ENCODE results near the gene WWOX. TPM values are rescaled to one million over a fixed set of nuclear protein-coding genes. Genes with fewer than 3 reads are reported as not detected.

The WWOX gene
- total RNA-seq, 2 donors from 2014 or later = 23.0 to 31.7 TPM

DNA sequence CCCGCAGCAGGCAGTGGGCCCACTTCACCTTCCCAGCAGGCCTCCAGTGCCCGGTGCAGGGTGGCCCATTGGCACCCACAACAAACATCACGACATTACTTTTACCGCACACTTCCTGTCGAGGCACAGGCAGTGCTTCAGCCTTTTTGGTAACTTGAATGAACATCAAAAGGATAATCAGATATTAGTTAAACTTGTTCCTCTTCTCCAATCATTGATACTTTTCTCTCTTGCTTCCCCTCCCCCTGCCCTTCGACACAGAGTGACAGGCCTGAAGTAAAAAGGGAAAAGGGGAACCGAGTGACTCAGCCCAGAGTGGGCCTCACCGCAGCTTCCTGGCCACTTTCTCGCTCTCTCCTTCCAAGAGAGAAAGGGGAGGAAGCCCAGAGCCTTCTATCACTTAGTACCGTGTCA is 994.1 kb downstream of the WWOX start:
- DNase-seq (ENCODE audit: low spot score) = peak; percentile 68

GRCh38 chr16:79096246-79096645 is 996.8 kb downstream of the WWOX start:
- Mint-ChIP-seq H3K9me3 (no peaks in the 10 kb centered on the region), H3K4me1 (ENCODE audit: low read depth in 2 of 2) (peaks cover 23 to 26% of the 10 kb centered on the region in 2 donors), H3K36me3 (no peaks in the 10 kb centered on the region), H3K27ac (no peak overlapping the region), H3K27me3 (peaks cover 4 to 7% of the 10 kb centered on the region in 2 donors), H3K4me3 (no peak overlapping the region)
- ATAC-seq = no peak
- no peak for DNase-seq (ENCODE audit: low spot score)

More for the DNA sequence above, 994.1 kb downstream of the WWOX start:
- Mint-ChIP-seq H3K27ac (peak overlapping the region; percentile 27 to 33), H3K4me1 (ENCODE audit: low read depth in 2 of 2) (peaks cover 48 to 49% of the 10 kb centered on the region in 2 donors), H3K27me3 (peaks cover 7 to 8% of the 10 kb centered on the region in 2 donors), H3K4me3 (peak overlapping the region; percentile 68), H3K9me3 (no peaks in the 10 kb centered on the region), H3K36me3 (no peaks in the 10 kb centered on the region)
- ATAC-seq = peak; percentile 73 to 75

DNA sequence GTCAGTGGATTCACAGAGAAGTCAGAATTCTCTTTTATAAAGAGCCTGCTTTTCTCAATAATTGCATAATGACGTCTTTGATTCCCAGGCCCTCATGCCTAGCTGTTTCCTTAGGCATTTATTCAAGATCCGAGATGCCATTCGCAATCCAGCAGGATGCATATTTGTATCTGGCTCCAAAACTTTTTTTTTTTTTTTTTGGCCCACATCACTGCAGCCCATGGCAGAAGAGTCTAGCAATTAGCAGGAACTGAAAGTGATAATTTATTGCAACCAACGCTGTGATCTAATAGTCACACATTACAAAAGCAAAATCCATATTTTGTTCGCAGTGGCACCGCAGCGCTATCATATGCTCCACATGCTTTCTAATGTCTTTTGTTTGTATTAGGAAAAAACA is 997.7 kb downstream of the WWOX start:
- Mint-ChIP-seq H3K27me3 (peaks cover 4 to 7% of the 10 kb centered on the region in 2 donors), H3K27ac (no peak overlapping the region), H3K4me3 (no peak overlapping the region), H3K36me3 (no peaks in the 10 kb centered on the region), H3K9me3 (no peaks in the 10 kb centered on the region), H3K4me1 (ENCODE audit: low read depth in 2 of 2) (peaks cover 20% of the 10 kb centered on the region in 2 donors)
- ATAC-seq (no peak), DNase-seq (ENCODE audit: low spot score) (no peak)

DNA sequence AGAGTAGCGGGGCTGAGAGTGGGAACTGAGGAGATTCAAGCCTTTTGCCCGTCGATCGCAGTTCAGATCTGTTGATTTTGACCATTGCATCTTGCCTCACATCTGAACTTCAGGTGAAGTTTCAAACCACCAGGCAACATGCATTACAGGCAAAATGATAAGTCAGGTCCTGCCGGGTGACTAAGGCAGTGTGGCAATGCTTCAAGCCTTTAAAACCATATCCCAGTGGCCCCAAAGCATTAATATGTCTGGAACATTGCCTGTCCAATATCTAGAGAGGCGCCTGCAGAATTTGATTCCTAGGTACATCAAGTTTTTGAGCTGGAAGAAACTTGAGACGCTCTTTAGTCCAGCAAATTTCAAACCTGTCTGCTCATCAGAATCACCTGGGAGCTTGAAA is 998.3 kb downstream of the WWOX start:
- Mint-ChIP-seq H3K36me3 (no peaks in the 10 kb centered on the region), H3K27ac (no peak overlapping the region), H3K4me3 (no peak overlapping the region), H3K4me1 (ENCODE audit: low read depth in 2 of 2) (peaks cover 17 to 19% of the 10 kb centered on the region in 2 donors), H3K27me3 (peaks cover 4 to 7% of the 10 kb centered on the region in 2 donors), H3K9me3 (no peaks in the 10 kb centered on the region)
- DNase-seq (ENCODE audit: low spot score) (no peak), ATAC-seq (no peak)

- H3K4me1 Mint-ChIP-seq (ENCODE audit: low read depth in 2 of 2) = peaks cover 9% of the 10 kb centered on the region in 2 donors
- H3K9me3 Mint-ChIP-seq = no peaks in the 10 kb centered on the region
- no peaks in the 10 kb centered on the region for H3K36me3 Mint-ChIP-seq
- no peak overlapping the region for H3K27ac Mint-ChIP-seq
- H3K27me3 Mint-ChIP-seq = peaks cover 4 to 7% of the 10 kb centered on the region in 2 donors
- no peak overlapping the region for H3K4me3 Mint-ChIP-seq
- DNase-seq (ENCODE audit: low spot score) (no peak), ATAC-seq (no peak)
Measured at GRCh38 chr16:79098907-79099306, 999.5 kb downstream of the WWOX start.

- no peaks in the 10 kb centered on the region for H3K36me3 Mint-ChIP-seq
- no peak overlapping the region for H3K4me3 Mint-ChIP-seq
- ATAC-seq (no peak), DNase-seq (ENCODE audit: low spot score) (no peak)
- no peak overlapping the region for H3K27ac Mint-ChIP-seq
- H3K9me3 Mint-ChIP-seq = no peaks in the 10 kb centered on the region
- peaks cover 2 to 7% of the 10 kb centered on the region in 2 donors for H3K27me3 Mint-ChIP-seq
- peaks cover 6 to 7% of the 10 kb centered on the region in 2 donors for H3K4me1 Mint-ChIP-seq (ENCODE audit: low read depth in 2 of 2)
Measured at GRCh38 chr16:79099716-79100115, 1000.3 kb downstream of the WWOX start.

DNA sequence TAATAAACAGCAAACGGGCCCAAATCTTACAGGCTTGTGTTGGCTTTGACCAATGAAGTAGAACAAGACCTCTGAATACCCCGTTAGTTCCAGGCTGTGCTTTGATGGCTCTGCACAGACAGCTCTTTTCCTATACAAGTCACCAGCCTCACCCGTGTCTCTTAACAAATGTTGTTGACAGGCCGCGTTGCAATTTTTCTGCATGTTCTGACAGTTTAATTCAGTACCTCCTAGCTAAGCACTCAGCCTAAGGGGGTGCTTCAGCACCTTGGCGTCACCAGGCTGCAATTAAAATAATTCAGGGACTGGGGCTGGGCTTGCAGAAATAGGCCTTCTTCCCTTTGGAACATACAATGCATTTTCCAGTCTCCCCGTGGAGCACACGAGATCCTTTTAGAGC is 1001.0 kb downstream of the WWOX start:
- H3K9me3 Mint-ChIP-seq = no peaks in the 10 kb centered on the region
- H3K27ac Mint-ChIP-seq = no peak overlapping the region
- ATAC-seq = no peak
- DNase-seq (ENCODE audit: low spot score) = no peak
- no peak overlapping the region for H3K4me3 Mint-ChIP-seq
- peaks cover 2 to 7% of the 10 kb centered on the region in 2 donors for H3K27me3 Mint-ChIP-seq
- peaks cover 5 to 7% of the 10 kb centered on the region in 2 donors for H3K4me1 Mint-ChIP-seq (ENCODE audit: low read depth in 2 of 2)
- H3K36me3 Mint-ChIP-seq = no peaks in the 10 kb centered on the region

GRCh38 chr16:79101491-79101890 is 1002.0 kb downstream of the WWOX start:
- DNase-seq (ENCODE audit: low spot score) (no peak), ATAC-seq (no peak)
- Mint-ChIP-seq H3K4me3 (no peak overlapping the region), H3K27ac (no peak overlapping the region), H3K4me1 (ENCODE audit: low read depth in 2 of 2) (peaks cover 1 to 2% of the 10 kb centered on the region in 2 donors), H3K36me3 (no peaks in the 10 kb centered on the region), H3K27me3 (peaks cover 2% of the 10 kb centered on the region in 2 donors), H3K9me3 (no peaks in the 10 kb centered on the region)

- no peaks in the 10 kb centered on the region for H3K9me3 Mint-ChIP-seq
- H3K4me1 Mint-ChIP-seq (ENCODE audit: low read depth in 2 of 2) = no peaks in the 10 kb centered on the region
- no peak overlapping the region for H3K27ac Mint-ChIP-seq
- H3K4me3 Mint-ChIP-seq = no peak overlapping the region
- no peak for DNase-seq (ENCODE audit: low spot score)
- H3K27me3 Mint-ChIP-seq = peaks cover 0 to 2% of the 10 kb centered on the region in 2 donors
- H3K36me3 Mint-ChIP-seq = no peaks in the 10 kb centered on the region
- no peak for ATAC-seq
Measured at GRCh38 chr16:79104567-79104966, 1005.1 kb downstream of the WWOX start.

DNA sequence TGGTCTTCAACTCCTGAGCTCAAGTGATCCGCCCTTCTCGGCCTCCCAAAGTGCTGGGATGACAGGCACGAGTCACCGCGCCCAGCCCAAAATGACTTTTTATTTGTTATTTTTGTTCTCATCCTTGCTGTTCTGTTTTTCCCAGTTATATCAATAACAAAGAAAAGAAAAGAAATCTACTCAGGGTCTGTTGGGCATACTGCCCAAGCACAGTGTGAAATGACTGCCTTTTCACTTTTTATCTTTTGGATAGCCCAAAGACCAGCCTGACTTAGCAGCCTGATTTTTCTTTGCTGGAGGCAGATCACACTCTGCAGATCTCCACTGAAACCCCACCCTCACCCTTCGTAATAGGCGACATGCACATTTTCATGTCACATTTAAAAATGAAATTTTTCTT is 1007.8 kb downstream of the WWOX start:
- H3K4me1 Mint-ChIP-seq (ENCODE audit: low read depth in 2 of 2) = peaks cover 0 to 3% of the 10 kb centered on the region in 2 donors
- no peak overlapping the region for H3K27ac Mint-ChIP-seq
- peaks cover 0 to 2% of the 10 kb centered on the region in 2 donors for H3K27me3 Mint-ChIP-seq
- ATAC-seq (no peak), DNase-seq (ENCODE audit: low spot score) (no peak)
- no peaks in the 10 kb centered on the region for H3K9me3 Mint-ChIP-seq
- H3K36me3 Mint-ChIP-seq = no peaks in the 10 kb centered on the region
- H3K4me3 Mint-ChIP-seq = no peak overlapping the region

DNA sequence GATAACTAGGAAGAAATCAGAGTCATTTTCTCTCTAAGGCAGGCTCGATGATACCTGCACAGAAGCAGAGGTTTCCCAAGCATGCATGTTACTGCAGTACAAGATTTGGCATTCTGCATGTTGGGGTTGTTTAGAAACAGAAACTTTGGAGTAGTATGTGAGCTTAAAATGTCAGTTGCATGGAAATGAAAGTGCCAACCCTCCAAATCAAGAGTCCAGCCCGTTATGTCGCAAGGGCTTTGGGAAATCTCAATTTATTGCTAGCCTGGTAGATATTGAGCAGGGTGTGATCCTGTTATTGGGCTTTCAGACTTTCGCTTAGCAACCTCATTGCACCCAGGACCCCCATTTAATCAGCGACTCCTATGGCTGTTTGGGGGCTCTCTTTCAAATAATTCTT is 1010.3 kb downstream of the WWOX start:
- ATAC-seq (no peak), DNase-seq (ENCODE audit: low spot score) (no peak)
- no peaks in the 10 kb centered on the region for H3K36me3 Mint-ChIP-seq
- H3K27ac Mint-ChIP-seq = no peak overlapping the region
- peaks cover 0 to 2% of the 10 kb centered on the region in 2 donors for H3K27me3 Mint-ChIP-seq
- H3K4me3 Mint-ChIP-seq = no peak overlapping the region
- H3K4me1 Mint-ChIP-seq (ENCODE audit: low read depth in 2 of 2) = peaks cover 0 to 10% of the 10 kb centered on the region in 2 donors
- H3K9me3 Mint-ChIP-seq = no peaks in the 10 kb centered on the region

GRCh38 chr16:79110242-79110641 is 1010.8 kb downstream of the WWOX start:
- H3K27me3 Mint-ChIP-seq = peaks cover 0 to 2% of the 10 kb centered on the region in 2 donors
- no peak for DNase-seq (ENCODE audit: low spot score)
- no peaks in the 10 kb centered on the region for H3K36me3 Mint-ChIP-seq
- no peak overlapping the region for H3K4me3 Mint-ChIP-seq
- H3K9me3 Mint-ChIP-seq = no peaks in the 10 kb centered on the region
- no peak overlapping the region for H3K27ac Mint-ChIP-seq
- ATAC-seq = no peak
- peaks cover 0 to 10% of the 10 kb centered on the region in 2 donors for H3K4me1 Mint-ChIP-seq (ENCODE audit: low read depth in 2 of 2)

DNA sequence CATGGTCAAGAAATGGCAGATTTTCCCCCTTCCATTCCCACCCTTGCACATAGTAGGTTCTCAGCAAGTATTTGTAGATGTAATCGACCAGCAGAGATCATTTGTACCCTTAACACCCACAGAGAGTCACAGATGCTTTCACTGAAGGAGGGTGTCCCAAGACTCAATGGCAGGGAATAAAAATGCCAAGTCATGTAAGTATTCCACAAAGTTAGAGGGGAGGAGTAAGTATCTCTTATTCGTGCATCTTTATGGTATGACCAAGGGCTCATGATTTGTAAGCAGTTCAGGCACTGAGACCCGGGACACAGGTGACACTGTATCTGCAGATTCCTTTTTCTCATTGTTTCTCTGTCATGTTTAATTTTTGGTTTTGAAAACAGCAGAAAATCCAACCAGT is 1011.5 kb downstream of the WWOX start:
- ATAC-seq = no peak
- no peak for DNase-seq (ENCODE audit: low spot score)
- Mint-ChIP-seq H3K9me3 (no peaks in the 10 kb centered on the region), H3K27ac (no peak overlapping the region), H3K27me3 (peaks cover 0 to 2% of the 10 kb centered on the region in 2 donors), H3K4me1 (ENCODE audit: low read depth in 2 of 2) (peaks cover 0 to 10% of the 10 kb centered on the region in 2 donors), H3K4me3 (no peak overlapping the region), H3K36me3 (no peaks in the 10 kb centered on the region)

DNA sequence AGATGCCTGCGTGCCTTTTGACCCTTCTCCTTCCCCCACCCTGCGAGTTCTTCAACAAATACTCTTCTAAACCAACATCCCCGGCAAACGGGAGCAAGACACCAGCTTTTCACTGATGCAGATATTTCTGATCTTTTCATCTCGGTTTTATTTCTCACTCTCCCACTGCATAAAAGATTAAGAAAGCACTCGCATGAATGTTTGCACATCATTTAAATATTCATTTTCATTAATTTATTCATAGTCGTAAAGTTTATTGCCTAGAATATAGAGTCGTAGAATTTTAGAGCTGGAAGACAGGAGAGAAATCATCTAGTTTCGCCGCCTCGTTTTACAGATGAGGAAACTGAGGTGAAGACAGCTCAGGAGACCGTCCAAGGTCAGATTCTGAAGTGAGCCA is 1013.0 kb downstream of the WWOX start:
- ATAC-seq (no peak), DNase-seq (ENCODE audit: low spot score) (no peak)
- Mint-ChIP-seq H3K27me3 (peaks cover 0 to 2% of the 10 kb centered on the region in 2 donors), H3K9me3 (no peaks in the 10 kb centered on the region), H3K4me1 (ENCODE audit: low read depth in 2 of 2) (peaks cover 0 to 10% of the 10 kb centered on the region in 2 donors), H3K27ac (no peak overlapping the region), H3K4me3 (no peak overlapping the region), H3K36me3 (no peaks in the 10 kb centered on the region)

- Mint-ChIP-seq H3K9me3 (no peaks in the 10 kb centered on the region), H3K4me1 (ENCODE audit: low read depth in 2 of 2) (peaks cover 0 to 14% of the 10 kb centered on the region in 2 donors), H3K4me3 (no peak overlapping the region), H3K36me3 (no peaks in the 10 kb centered on the region), H3K27me3 (no peaks in the 10 kb centered on the region), H3K27ac (no peak overlapping the region)
- ATAC-seq (no peak), DNase-seq (ENCODE audit: low spot score) (no peak)
Measured at GRCh38 chr16:79113826-79114225, 1014.4 kb downstream of the WWOX start.
